Karpas-422 (cell line): Measurements from ENCODE around the gene HECTD2. TPM values are rescaled to one million over a fixed set of nuclear protein-coding genes. Genes with fewer than 3 reads are reported as not detected.

Experiments
- DNase-seq: peaks from one replicate; pipeline ENCODE4 v3.0.0-alpha.2; 2015
- H2AFZ ChIP-seq: fragments of 200-600 bp; sonication (generic); 2 replicates; pipeline ENCODE4 v1.6.1; 2014; ENCODE audit warnings: antibody characterized with exemption, low read length, mixed read lengths
- H3K27ac ChIP-seq: fragments of 200-600 bp; sonication (generic); 2 replicates; pipeline ENCODE4 v1.5.1; 2014; ENCODE audit warnings: mild to moderate bottlenecking, low read length, moderate library complexity
- H3K27me3 ChIP-seq: fragments of 200-600 bp; sonication (generic); 2 replicates; pipeline ENCODE4 v1.6.1; 2014; ENCODE audit warnings: low read length, mixed read lengths
- H3K36me3 ChIP-seq: fragments of 200-600 bp; sonication (generic); 2 replicates; pipeline ENCODE4 v1.6.1; 2014; ENCODE audit warnings: low read length, mixed read lengths; ENCODE audit not compliant: insufficient read depth
- H3K4me1 ChIP-seq: fragments of 200-600 bp; sonication (generic); 2 replicates; pipeline ENCODE4 v1.6.1; 2014; ENCODE audit warnings: mild to moderate bottlenecking, low read length, mixed read lengths
- H3K4me2 ChIP-seq: fragments of 200-600 bp; sonication (generic); 2 replicates; pipeline ENCODE4 v1.6.1; 2014; ENCODE audit warnings: low read length, low read depth, mild to moderate bottlenecking; ENCODE audit not compliant: poor library complexity, severe bottlenecking
- H3K4me3 ChIP-seq: fragments of 200-600 bp; sonication (generic); 2 replicates; pipeline ENCODE4 v1.5.1; 2014; ENCODE audit warnings: mild to moderate bottlenecking, antibody characterized with exemption, low read length, mixed read lengths
- H3K79me2 ChIP-seq: fragments of 200-600 bp; sonication (generic); 2 replicates; pipeline ENCODE4 v1.6.1; 2014; ENCODE audit warnings: mild to moderate bottlenecking, low read length, mixed read lengths
- H3K9ac ChIP-seq: fragments of 200-600 bp; sonication (generic); 2 replicates; pipeline ENCODE4 v1.6.0; 2014; ENCODE audit warnings: low read length
- H3K9me2 ChIP-seq: fragments of 200-600 bp; sonication (generic), shearing (Covaris generic); replicated peaks from 2 replicates; pipeline ENCODE4 v1.6.0; 2014; ENCODE audit warnings: mild to moderate bottlenecking, low read length, moderate library complexity; ENCODE audit not compliant: insufficient read depth
- H3K9me3 ChIP-seq: fragments of 300-700, 200-600 bp; sonication (generic); 2 replicates; pipeline ENCODE4 v1.6.1; 2014; ENCODE audit warnings: low read length, mixed read lengths
- H4K20me1 ChIP-seq: fragments of 200-600 bp; sonication (generic); 2 replicates; pipeline ENCODE4 v1.6.1; 2014; ENCODE audit warnings: mild to moderate bottlenecking, antibody characterized with exemption, low read length, low read depth; ENCODE audit not compliant: insufficient read depth
- total RNA-seq: library from RNA; depleted of rRNA; stranded (reverse); fragments of >200 nt; shearing (Covaris generic); gene quantifications from 2 replicates; pipeline ENCODE4 v1.2.3, GENCODE V29; 2014; ENCODE audit warnings: low replicate concordance

Gene HECTD2
- total RNA-seq, 1 experiment from 2014 or later = 0.22 TPM

- peak overlapping the region; percentile 65 for H3K4me2 ChIP-seq
- H3K9me3 ChIP-seq = no peaks in the 10 kb centered on the region
- H3K27ac ChIP-seq = no peak overlapping the region
- H3K9ac ChIP-seq = peak overlapping the region; percentile 63
- peak; percentile 40 for DNase-seq
- no peaks in the 10 kb centered on the region for H3K36me3 ChIP-seq
- peaks cover 10% of the 10 kb centered on the region for H3K4me1 ChIP-seq
- H2AFZ ChIP-seq = peak overlapping the region; percentile 89
- H4K20me1 ChIP-seq = no peaks in the 10 kb centered on the region
- H3K27me3 ChIP-seq = no peaks in the 10 kb centered on the region
- no peaks in the 10 kb centered on the region for H3K9me2 ChIP-seq
- no peaks in the 10 kb centered on the region for H3K79me2 ChIP-seq
- H3K4me3 ChIP-seq = peak overlapping the region; percentile 65
Measured at GRCh38 chr10:91409069-91409868, 875 bp upstream of the HECTD2 start.

- H3K4me2 ChIP-seq = no peak overlapping the region
- no peaks in the 10 kb centered on the region for H3K9me2 ChIP-seq
- peak overlapping the region; percentile 50; the same call in 1 of the 2 replicates for H3K4me3 ChIP-seq
- DNase-seq = no peak
- no peak overlapping the region for H3K27ac ChIP-seq
- no peaks in the 10 kb centered on the region for H3K27me3 ChIP-seq
- H3K9me3 ChIP-seq = no peaks in the 10 kb centered on the region
- no peak overlapping the region for H2AFZ ChIP-seq
- no peaks in the 10 kb centered on the region for H4K20me1 ChIP-seq
- H3K79me2 ChIP-seq = no peaks in the 10 kb centered on the region
- no peaks in the 10 kb centered on the region for H3K36me3 ChIP-seq
- peaks cover 4% of the 10 kb centered on the region for H3K4me1 ChIP-seq
- peak overlapping the region; percentile 9; the same call in 1 of the 2 replicates for H3K9ac ChIP-seq
Measured at GRCh38 chr10:91410638-91411371, 661 bp downstream of the HECTD2 start.

DNA sequence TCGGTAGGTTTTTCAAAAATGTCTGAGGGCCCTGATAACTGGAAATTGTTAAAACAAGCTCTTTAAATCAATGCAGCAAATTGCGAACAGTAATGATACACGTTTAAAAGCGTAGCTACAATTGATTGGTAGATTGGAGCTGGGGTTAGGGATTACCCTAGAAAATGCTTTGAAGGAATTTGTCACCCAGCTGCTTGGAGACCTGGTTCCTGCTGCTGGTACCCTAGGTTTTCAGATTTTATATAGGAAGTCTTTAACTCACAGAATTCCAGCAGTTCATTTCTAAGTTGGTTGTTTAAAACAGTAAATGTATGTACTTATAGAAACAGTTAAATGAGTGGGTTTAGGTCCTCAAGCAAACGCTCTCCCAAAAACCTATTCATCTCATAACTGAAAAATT is 1.5 kb downstream of the HECTD2 start:
- H3K4me2 ChIP-seq = no peak overlapping the region
- H3K9me2 ChIP-seq = no peaks in the 10 kb centered on the region
- no peaks in the 10 kb centered on the region for H3K9me3 ChIP-seq
- no peaks in the 10 kb centered on the region for H3K36me3 ChIP-seq
- no peak overlapping the region for H3K27ac ChIP-seq
- H3K4me3 ChIP-seq = no peak overlapping the region
- no peaks in the 10 kb centered on the region for H3K27me3 ChIP-seq
- H4K20me1 ChIP-seq = no peaks in the 10 kb centered on the region
- H3K9ac ChIP-seq = no peak overlapping the region
- no peak for DNase-seq
- H3K4me1 ChIP-seq = peaks cover 4% of the 10 kb centered on the region
- no peaks in the 10 kb centered on the region for H3K79me2 ChIP-seq
- H2AFZ ChIP-seq = no peak overlapping the region

DNA sequence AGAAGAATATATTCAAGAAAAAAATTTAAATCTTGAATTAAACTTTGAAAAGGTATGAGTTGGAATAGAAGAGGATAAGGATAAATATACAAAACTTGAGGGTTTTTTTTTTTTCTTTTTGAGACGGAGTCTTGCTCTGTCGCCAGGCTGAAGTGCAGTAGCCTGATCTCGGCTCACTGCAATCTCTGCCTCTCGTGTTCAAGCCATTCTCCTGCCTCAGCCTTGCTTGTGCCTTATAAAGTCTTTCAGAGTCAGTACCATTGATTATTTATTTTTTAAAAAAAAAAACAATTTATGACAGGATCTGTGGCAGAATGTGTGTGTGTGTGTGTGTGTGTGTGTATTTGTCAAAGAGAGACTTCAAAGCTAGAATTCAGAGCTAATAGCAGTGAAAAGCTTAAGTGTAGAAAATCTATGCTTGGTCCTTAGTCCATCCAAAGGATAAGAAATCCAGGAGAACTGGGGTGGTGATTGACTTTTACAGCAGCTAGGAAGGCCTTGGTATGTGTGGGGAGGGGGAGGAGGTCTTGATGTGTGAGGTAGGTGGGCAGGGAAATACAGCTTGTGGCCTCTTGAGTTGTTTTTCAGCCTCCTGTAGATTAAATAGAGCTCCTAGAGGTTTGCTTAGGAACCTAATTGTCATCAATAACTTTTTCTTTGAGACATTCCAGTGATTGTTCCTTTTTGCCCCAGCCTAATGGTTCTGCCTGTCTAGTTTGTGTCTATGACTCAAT is 2.4 kb downstream of the HECTD2 start:
- Histone ChIP-seq H3K4me1 (peaks cover 4% of the 10 kb centered on the region), H2AFZ (no peak overlapping the region), H3K9me3 (no peaks in the 10 kb centered on the region), H3K27ac (no peak overlapping the region), H3K27me3 (no peaks in the 10 kb centered on the region), H4K20me1 (no peaks in the 10 kb centered on the region), H3K36me3 (no peaks in the 10 kb centered on the region), H3K4me3 (no peak overlapping the region), H3K9ac (no peak overlapping the region), H3K79me2 (no peaks in the 10 kb centered on the region), H3K9me2 (no peaks in the 10 kb centered on the region), H3K4me2 (no peak overlapping the region)
- DNase-seq = no peak

DNA sequence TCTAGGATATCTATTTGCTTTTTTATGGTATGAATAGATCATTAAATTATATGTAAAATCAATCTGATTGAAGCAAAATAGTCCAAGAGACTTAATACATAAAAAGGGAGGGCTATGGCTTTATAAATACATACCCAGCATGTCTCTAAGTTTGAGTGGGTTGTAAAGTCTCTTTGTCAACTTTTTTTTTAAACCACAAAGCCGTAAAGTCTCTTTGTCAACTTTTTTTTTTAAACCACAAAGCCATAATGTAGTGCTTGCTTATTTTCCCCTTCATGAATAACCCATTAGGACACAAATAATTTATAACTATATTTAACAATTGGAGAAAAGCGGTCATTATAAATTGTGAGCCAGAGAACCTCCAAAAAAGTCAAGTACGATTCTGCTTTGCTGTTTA is 5.7 kb downstream of the HECTD2 start:
- no peak overlapping the region for H2AFZ ChIP-seq
- H3K27me3 ChIP-seq = no peaks in the 10 kb centered on the region
- H3K79me2 ChIP-seq = no peaks in the 10 kb centered on the region

GRCh38 chr10:91416339-91416855 is 6.3 kb downstream of the HECTD2 start:
- no peak overlapping the region for H3K4me2 ChIP-seq
- DNase-seq = no peak
- H3K79me2 ChIP-seq = no peaks in the 10 kb centered on the region
- no peaks in the 10 kb centered on the region for H3K9me2 ChIP-seq
- H3K4me1 ChIP-seq = no peaks in the 10 kb centered on the region
- H3K27me3 ChIP-seq = no peaks in the 10 kb centered on the region
- no peak overlapping the region for H3K27ac ChIP-seq
- no peak overlapping the region for H3K4me3 ChIP-seq
- no peaks in the 10 kb centered on the region for H3K36me3 ChIP-seq
- no peak overlapping the region for H3K9ac ChIP-seq
- H4K20me1 ChIP-seq = no peaks in the 10 kb centered on the region
- no peaks in the 10 kb centered on the region for H3K9me3 ChIP-seq
- H2AFZ ChIP-seq = no peak overlapping the region

More for the DNA sequence above, 5.7 kb downstream of the HECTD2 start:
- Histone ChIP-seq H3K36me3 (no peaks in the 10 kb centered on the region), H3K9ac (no peak overlapping the region), H3K4me3 (no peak overlapping the region), H3K4me1 (peaks cover under 1% of the 10 kb centered on the region), H3K9me2 (no peaks in the 10 kb centered on the region), H3K9me3 (no peaks in the 10 kb centered on the region), H3K27ac (no peak overlapping the region), H3K4me2 (no peak overlapping the region), H4K20me1 (no peaks in the 10 kb centered on the region)
- DNase-seq = no peak

DNA sequence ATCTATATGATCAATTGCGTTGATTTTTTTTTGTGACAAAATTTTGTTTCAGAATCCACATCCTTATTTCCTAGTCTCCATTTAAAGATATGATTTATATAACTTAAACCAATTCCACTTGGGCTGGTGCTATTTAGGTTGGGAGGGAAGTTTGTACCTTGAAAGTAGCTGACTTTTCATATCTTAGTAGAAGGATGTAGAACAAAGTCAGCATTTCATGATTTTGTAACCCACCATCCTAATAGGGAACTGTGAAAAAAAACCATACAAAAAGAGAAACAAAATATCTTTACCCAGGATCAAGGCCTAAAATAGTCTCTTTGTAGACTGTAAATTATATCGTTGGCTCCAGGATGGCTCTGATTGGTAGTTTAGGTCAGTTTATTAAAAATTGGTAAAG is 8.3 kb downstream of the HECTD2 start:
- no peak overlapping the region for H3K4me2 ChIP-seq
- H2AFZ ChIP-seq = no peak overlapping the region
- no peaks in the 10 kb centered on the region for H3K27me3 ChIP-seq
- H3K27ac ChIP-seq = no peak overlapping the region
- H3K36me3 ChIP-seq = no peaks in the 10 kb centered on the region
- no peaks in the 10 kb centered on the region for H3K9me3 ChIP-seq
- no peak overlapping the region for H3K4me3 ChIP-seq
- no peaks in the 10 kb centered on the region for H4K20me1 ChIP-seq
- no peak overlapping the region for H3K9ac ChIP-seq
- H3K4me1 ChIP-seq = no peaks in the 10 kb centered on the region
- H3K9me2 ChIP-seq = no peaks in the 10 kb centered on the region
- H3K79me2 ChIP-seq = no peaks in the 10 kb centered on the region
- no peak for DNase-seq

- Histone ChIP-seq H3K9ac (no peak overlapping the region), H3K9me2 (no peaks in the 10 kb centered on the region), H3K4me3 (no peak overlapping the region), H4K20me1 (no peaks in the 10 kb centered on the region), H3K36me3 (no peaks in the 10 kb centered on the region), H3K9me3 (no peaks in the 10 kb centered on the region), H3K27ac (no peak overlapping the region), H3K4me1 (no peaks in the 10 kb centered on the region), H3K4me2 (no peak overlapping the region), H3K27me3 (no peaks in the 10 kb centered on the region), H3K79me2 (no peaks in the 10 kb centered on the region), H2AFZ (no peak overlapping the region)
- no peak for DNase-seq
Measured at GRCh38 chr10:91420868-91421267, 10.7 kb downstream of the HECTD2 start.
